Sigmoid colon (tissue), 3 donors: ENCODE data around the gene ATG12.

ENCODE experiments used
- CTCF ChIP-seq, 4 experiments: fragments of 450-650 bp in 3 of 4; fragments of 200-600 bp in 1 of 4; IDR thresholded peaks; one replicate each; pipeline ENCODE4 v1.5.1; 2016 to 2019; ENCODE audit warnings: antibody characterized with exemption in 4 of 4, mild to moderate bottlenecking in 3 of 4, moderate library complexity in 2 of 4
- POLR2A ChIP-seq, 2 donors: fragments of 450-650 bp; IDR thresholded peaks; one replicate each; pipeline ENCODE4 v1.6.1; 2016; ENCODE audit warnings: antibody characterized with exemption in 2 of 2, mild to moderate bottlenecking in 2 of 2, moderate library complexity in 2 of 2

GRCh38 chr5:115844321-115844817 is 3.0 kb upstream of the ATG12 start:
- TF ChIP-seq POLR2A (IDR thresholded peaks at IDR 0.05) (no peak), CTCF (IDR thresholded peaks at IDR 0.05) (no peak)
